Measurements from ENCODE around the gene PDLIM1.

Gene PDLIM1

GRCh38 chr10:95193944-95194343 is 96.9 kb downstream of the PDLIM1 start, which contains the start of gene ACSM6:
TSS of gene ACSM6 (plus strand) at chr10:95194238. CDS start at chr10:95194486, 248 bp downstream.
- no peak for TF ChIP-seq CTCF (IDR thresholded peaks at IDR 0.05; ENCODE audit: low read length, missing control alignments)
- no peak for DNase-seq (ENCODE audit: low read depth)
- H3K4me3 ChIP-seq (replicated peaks; ENCODE audit: low read depth, low read length) = no peak within 1 kb of the TSS

GRCh38 chr10:95188593-95188992 is 102.2 kb downstream of the PDLIM1 start:
- TF ChIP-seq CTCF (IDR thresholded peaks at IDR 0.05; ENCODE audit: low read length, missing control alignments) = no peak
- DNase-seq (ENCODE audit: low read depth) = no peak

GRCh38 chr10:95187617-95188016 is 103.2 kb downstream of the PDLIM1 start:
- no peak for TF ChIP-seq CTCF (IDR thresholded peaks at IDR 0.05; ENCODE audit: low read length, missing control alignments)
- no peak overlapping the region for H3K4me3 ChIP-seq (replicated peaks; ENCODE audit: low read depth, low read length)
- no peak for DNase-seq (ENCODE audit: low read depth)

More at GRCh38 chr10:95188593-95188992, 102.2 kb downstream of the PDLIM1 start:
- no peak overlapping the region for H3K4me3 ChIP-seq (replicated peaks; ENCODE audit: low read depth, low read length)
